ENCODE measurements around the gene EML1.

EML1 gene

DNA sequence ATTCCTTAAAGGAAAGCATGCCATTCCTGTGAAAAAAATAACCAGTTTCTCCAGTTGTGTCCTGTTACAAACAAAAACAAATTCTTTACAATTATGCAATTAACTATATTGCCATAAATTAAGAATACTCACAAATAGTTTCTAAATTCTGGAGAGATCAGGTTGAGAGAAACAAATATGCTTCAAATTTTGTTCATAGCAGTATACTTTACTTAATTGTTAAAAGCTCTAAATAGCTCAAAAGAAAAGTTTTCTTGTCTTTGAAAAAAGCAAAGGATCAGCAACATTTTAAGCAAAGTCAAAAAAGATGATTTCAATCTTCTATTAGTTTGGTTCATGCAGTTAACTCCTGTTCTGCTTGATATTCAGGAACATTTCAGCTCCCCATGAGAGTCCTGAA is 109.7 kb downstream of the EML1 start:
- no peak for DNase-seq (ENCODE audit: low read depth in 2 of 2)

- DNase-seq (ENCODE audit: low read depth in 2 of 2), result no peak
Observed at GRCh38 chr14:99904506-99904905, 111.3 kb downstream of the EML1 start.

- no peak for DNase-seq (ENCODE audit: low read depth in 2 of 2)
Observed at GRCh38 chr14:99905121-99905520, 111.9 kb downstream of the EML1 start.

GRCh38 chr14:99907761-99908652 is 114.8 kb downstream of the EML1 start:
- DNase-seq (ENCODE audit: low read depth in 2 of 2), result no peak

GRCh38 chr14:99908653-99909250 is 115.5 kb downstream of the EML1 start:
- no peak for DNase-seq (ENCODE audit: low read depth in 2 of 2)

GRCh38 chr14:99909513-99910064 is 116.4 kb downstream of the EML1 start:
- no peak for DNase-seq (ENCODE audit: low read depth in 2 of 2)

GRCh38 chr14:99910337-99911309 is 117.4 kb downstream of the EML1 start:
- DNase-seq (ENCODE audit: low read depth in 2 of 2), result no peak

- no peak for DNase-seq (ENCODE audit: low read depth in 2 of 2)
Observed at GRCh38 chr14:99915305-99916090, 122.3 kb downstream of the EML1 start.

DNA sequence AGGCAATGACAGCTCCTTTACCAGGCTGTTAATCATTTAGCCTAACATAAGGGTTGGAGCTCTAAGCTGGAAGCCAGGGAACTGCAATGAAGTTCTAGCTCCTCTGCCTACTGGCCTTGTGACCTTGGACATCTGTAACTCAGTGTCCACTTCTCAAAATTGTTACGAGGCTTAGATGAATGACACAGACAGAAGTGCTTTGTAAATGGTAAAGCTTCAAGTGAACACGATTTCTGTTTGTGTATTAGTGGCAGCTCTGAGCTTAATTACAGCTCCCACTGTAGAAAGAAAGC is 122.8 kb downstream of the EML1 start:
- no peak for DNase-seq (ENCODE audit: low read depth in 2 of 2)

- DNase-seq (ENCODE audit: low read depth in 2 of 2), result no peak
Observed at GRCh38 chr14:99918781-99919180, 125.6 kb downstream of the EML1 start.

DNA sequence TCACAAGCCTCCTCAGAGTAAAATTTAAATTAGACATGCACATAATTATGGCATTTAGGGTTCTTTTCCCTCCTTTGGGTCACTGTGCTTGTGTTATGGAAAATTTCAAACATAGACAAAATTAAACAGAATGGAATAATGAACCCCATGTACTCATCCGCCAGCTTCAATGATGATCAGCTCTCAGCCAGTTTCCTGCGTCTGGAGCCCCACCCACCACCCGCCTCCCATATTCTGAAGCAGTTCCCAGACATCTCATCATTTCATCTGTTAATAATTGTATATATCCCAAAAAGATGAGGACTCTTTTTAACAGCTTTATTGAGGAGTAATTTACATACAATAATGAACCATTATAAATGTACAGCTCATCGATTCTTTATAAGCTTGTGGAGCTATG is 128.2 kb downstream of the EML1 start:
- no peak for DNase-seq (ENCODE audit: low read depth in 2 of 2)

- DNase-seq (ENCODE audit: low read depth in 2 of 2), result no peak
Observed at GRCh38 chr14:99924379-99924778, 131.2 kb downstream of the EML1 start.

- no peak for DNase-seq (ENCODE audit: low read depth in 2 of 2)
Observed at GRCh38 chr14:99925471-99925870, 132.3 kb downstream of the EML1 start.

- no peak for DNase-seq (ENCODE audit: low read depth in 2 of 2)
Observed at GRCh38 chr14:99928963-99929362, 135.8 kb downstream of the EML1 start.

GRCh38 chr14:99929601-99930000 is 136.4 kb downstream of the EML1 start:
- no peak for DNase-seq (ENCODE audit: low read depth in 2 of 2)

DNA sequence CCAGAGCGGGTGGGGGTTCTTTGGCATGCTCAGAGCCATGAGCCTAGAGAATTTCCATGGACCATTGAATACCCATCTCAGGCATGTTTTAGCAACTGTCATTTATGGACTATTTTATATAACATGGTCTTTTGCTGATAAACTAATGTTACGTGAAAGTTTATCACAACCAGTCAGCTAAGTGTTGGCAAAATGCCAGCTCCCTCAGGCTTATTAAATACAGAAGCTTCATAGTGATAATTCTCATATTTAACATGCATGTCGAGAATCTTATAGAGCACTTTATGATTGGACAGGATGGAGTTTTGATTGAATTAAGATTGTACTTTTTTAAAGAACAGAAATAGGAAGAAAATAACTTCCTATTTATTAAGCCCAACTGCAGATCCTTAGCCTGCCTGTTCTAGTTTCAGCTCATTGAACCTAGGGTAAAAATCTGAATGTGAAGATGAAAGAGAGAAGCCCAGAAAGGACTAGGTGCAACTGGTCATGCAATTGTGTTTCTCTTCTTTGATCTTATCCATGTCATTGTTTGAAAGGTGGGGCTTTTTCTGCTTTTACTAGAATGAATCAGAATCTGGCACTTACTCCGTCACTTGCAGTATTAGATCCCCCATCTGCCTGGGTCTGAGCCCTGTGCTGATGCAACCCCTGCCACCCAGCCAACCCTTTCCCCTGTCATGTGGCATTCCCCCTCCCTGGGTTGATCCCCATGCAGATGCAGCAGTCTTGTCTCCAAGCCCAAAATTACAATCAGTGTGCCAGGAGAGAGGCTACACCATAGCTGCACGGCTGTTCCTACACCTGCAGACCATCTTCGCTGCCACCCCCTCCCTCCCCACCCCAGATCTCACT is 137.4 kb downstream of the EML1 start:
- no peak for DNase-seq (ENCODE audit: low read depth in 2 of 2)

DNA sequence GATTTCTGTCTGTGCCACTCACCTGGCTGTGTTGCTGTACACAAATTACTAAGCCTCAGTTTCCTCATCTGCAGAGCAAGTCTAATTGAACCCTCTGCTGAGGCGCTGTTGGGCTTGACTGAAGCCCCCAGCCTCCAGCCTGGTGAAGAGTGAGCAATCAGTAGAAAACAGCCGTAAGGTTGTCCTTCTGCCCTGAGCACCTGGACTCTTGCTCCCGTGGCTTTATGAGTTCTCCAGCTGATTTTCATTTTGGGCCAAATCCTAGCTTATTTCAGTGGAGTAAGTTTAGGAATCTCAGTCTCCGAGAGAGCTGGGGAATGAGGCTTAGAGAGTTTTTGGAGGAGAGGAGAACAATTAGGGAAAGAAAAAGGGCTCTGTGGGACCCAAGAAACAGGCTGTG is 138.1 kb downstream of the EML1 start:
- no peak for DNase-seq (ENCODE audit: low read depth in 2 of 2)

GRCh38 chr14:99936056-99936455 is 142.8 kb downstream of the EML1 start:
- no peak for DNase-seq (ENCODE audit: low read depth in 2 of 2)

DNA sequence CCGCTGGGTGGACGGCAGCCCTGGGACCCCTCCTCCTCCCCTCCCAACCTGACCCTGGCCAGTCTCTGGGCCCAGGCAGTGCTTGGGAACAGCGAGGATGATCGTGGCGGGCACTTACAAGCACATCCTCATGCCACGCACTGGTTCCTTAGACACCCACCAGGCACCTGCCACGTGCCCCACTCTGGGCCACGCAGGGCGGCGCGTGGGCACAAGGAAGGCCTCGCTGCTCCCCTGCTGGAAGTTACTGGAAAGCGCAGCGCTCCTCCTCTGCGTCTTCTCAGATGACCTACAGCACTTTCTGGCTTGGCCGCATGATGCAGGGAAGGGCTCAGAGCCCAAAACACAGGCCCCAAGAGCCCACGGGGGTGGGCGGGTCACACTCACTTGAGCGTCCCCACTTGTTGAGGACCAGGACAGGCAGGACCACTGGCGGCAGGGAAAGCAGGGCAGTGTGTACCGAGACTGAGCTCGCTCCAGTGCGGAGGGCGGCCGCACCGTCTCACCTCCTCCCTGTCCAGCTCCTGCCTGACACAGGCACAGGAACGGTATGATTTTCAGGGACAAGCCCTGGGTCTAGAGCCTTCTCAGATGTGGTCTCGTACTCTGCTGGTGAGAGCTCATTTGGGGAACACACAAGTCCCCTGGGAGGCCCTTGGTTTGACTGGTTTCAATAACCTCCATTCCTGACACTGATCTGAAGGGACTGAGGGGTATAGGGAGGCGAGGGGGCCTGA is 143.7 kb downstream of the EML1 start:
- no peak for DNase-seq (ENCODE audit: low read depth in 2 of 2)

Data from stimulated activated CD8-positive, alpha-beta memory T cell treated with anti-CD3 and anti-CD28 coated beads, Interleukin-7, amount 100 ng/mL, for 4 hours (primary cell).